ENCODE data around the gene GCA.

- TF ChIP-seq CTCF (IDR thresholded peaks at IDR 0.05) = no peak
- TF ChIP-seq POLR2A (IDR thresholded peaks at IDR 0.05; ENCODE audit: low read depth) = no peak
- no peak for TF ChIP-seq EP300 (IDR thresholded peaks at IDR 0.05)
- TF ChIP-seq POLR2AphosphoS5 (IDR thresholded peaks at IDR 0.05) = no peak
These were observed 41.6 kb downstream of the GCA start for GRCh38 chr2:162385536-162385935.
